Measurements from ENCODE around the gene ADORA1. TPM values are rescaled to one million over a fixed set of nuclear protein-coding genes. Genes with fewer than 3 reads are reported as not detected.
A peak's percentile ranks its signal among the peaks of the same experiment; 100 is the strongest.

ADORA1 gene
- total and polyA plus RNA-seq, 2 donors (not counting 1 experiment from before 2014, with no cell fraction given): not detected

- Histone ChIP-seq H3K9me3 (ENCODE audit: control extremely low read depth in 1 of 3, control insufficient read depth in 2 of 3, insufficient read depth in 1 of 3, low read length in 2 of 3) (peaks cover 0 to 10% (median 0%) of the 10 kb centered on the region in 3 donors), H3K4me2 (replicated peaks; ENCODE audit: low read depth, low read length, poor library complexity, severe bottlenecking) (no peak overlapping the region), H3K27ac (ENCODE audit: low read length in 2 of 2) (no peak overlapping the region), H2AFZ (ENCODE audit: insufficient read depth, low read depth, low read length, poor library complexity, severe bottlenecking) (no peak overlapping the region), H3K36me3 (replicated peaks in 1 of 2; ENCODE audit: control extremely low read depth in 1 of 2, control insufficient read depth in 1 of 2, extremely low read depth in 1 of 2, insufficient read depth in 2 of 2, low read length in 1 of 2) (no peaks in the 10 kb centered on the region), H3K4me1 (ENCODE audit: control insufficient read depth in 2 of 2, insufficient read depth in 2 of 2, low read length in 2 of 2) (no peaks in the 10 kb centered on the region), H3K9ac (ENCODE audit: low read length) (no peak overlapping the region), H3K27me3 (replicated peaks in 1 of 4; ENCODE audit: control extremely low read depth in 1 of 4, control insufficient read depth in 3 of 4, insufficient read depth in 4 of 4, low read length in 3 of 4) (no peaks in the 10 kb centered on the region), H4K20me1 (ENCODE audit: control insufficient read depth, insufficient read depth, low read length, poor library complexity, severe bottlenecking) (no peaks in the 10 kb centered on the region), H3K4me3 (ENCODE audit: control extremely low read depth in 1 of 5, extremely low read depth in 1 of 5, insufficient read depth in 1 of 5, low read depth in 2 of 5, low read length in 4 of 5) (no peak overlapping the region), H3K79me2 (ENCODE audit: control insufficient read depth, insufficient read depth, low read length) (no peaks in the 10 kb centered on the region)
- ChIA-PET CTCF (interaction anchor here (1.1 kb wide), 1 partner anchor 11 kb away, joined by 3 read pairs; no protein-coding TSS in a partner anchor), POLR2A (no interaction called here)
- WGBS (ENCODE audit: insufficient coverage): 90% methylated on average over 4 of the region's 5 CpGs
- Mint-ChIP-seq H3K9me3 (ENCODE audit: insufficient read depth) (peaks cover 3% of the 10 kb centered on the region), H3K27me3 (peaks cover 8% of the 10 kb centered on the region), H3K4me1 (no peaks in the 10 kb centered on the region), H3K4me3 (no peak overlapping the region), H3K27ac (no peak overlapping the region)
- DNase-seq (no peak), ATAC-seq (ENCODE audit: low read depth) (no peak)
- TF ChIP-seq CTCF (IDR thresholded peaks at IDR 0.05) (no peak), EZH2 (IDR thresholded peaks at IDR 0.05; ENCODE audit: borderline replicate concordance, insufficient read depth, low read depth, low read length, poor library complexity, severe bottlenecking) (no peak)
- intact Hi-C loops (cut with micrococcal nuclease): no loop called here
Observed at GRCh38 chr1:203147376-203147775, 19.9 kb downstream of the ADORA1 start.

- WGBS (ENCODE audit: insufficient coverage): 88% methylated on average over 5 of the region's 5 CpGs
- DNase-seq (no peak), ATAC-seq (ENCODE audit: low read depth) (no peak)
- Mint-ChIP-seq H3K9me3 (ENCODE audit: insufficient read depth) (peaks cover 3% of the 10 kb centered on the region), H3K4me1 (no peaks in the 10 kb centered on the region), H3K27me3 (peaks cover 8% of the 10 kb centered on the region), H3K27ac (no peak overlapping the region), H3K4me3 (no peak overlapping the region)
- no peaks in the 10 kb centered on the region for H3K4me1 ChIP-seq (ENCODE audit: control insufficient read depth in 2 of 2, insufficient read depth in 2 of 2, low read length in 2 of 2)
- no peaks in the 10 kb centered on the region for H3K36me3 ChIP-seq (replicated peaks in 1 of 2; ENCODE audit: control extremely low read depth in 1 of 2, control insufficient read depth in 1 of 2, extremely low read depth in 1 of 2, insufficient read depth in 2 of 2, low read length in 1 of 2)
- TF ChIP-seq CTCF (IDR thresholded peaks at IDR 0.05) (peak; percentile 15), EZH2 (IDR thresholded peaks at IDR 0.05; ENCODE audit: borderline replicate concordance, insufficient read depth, low read depth, low read length, poor library complexity, severe bottlenecking) (no peak)
- H4K20me1 ChIP-seq (ENCODE audit: control insufficient read depth, insufficient read depth, low read length, poor library complexity, severe bottlenecking): no peaks in the 10 kb centered on the region
- H3K27ac ChIP-seq (ENCODE audit: low read length in 2 of 2): no peak overlapping the region
- no peak overlapping the region for H2AFZ ChIP-seq (ENCODE audit: insufficient read depth, low read depth, low read length, poor library complexity, severe bottlenecking)
- no peaks in the 10 kb centered on the region for H3K27me3 ChIP-seq (replicated peaks in 1 of 4; ENCODE audit: control extremely low read depth in 1 of 4, control insufficient read depth in 3 of 4, insufficient read depth in 4 of 4, low read length in 3 of 4)
- no peaks in the 10 kb centered on the region for H3K79me2 ChIP-seq (ENCODE audit: control insufficient read depth, insufficient read depth, low read length)
- intact Hi-C loops (cut with micrococcal nuclease): no loop called here
- ChIA-PET CTCF (interaction anchor here (0.6 to 1.1 kb wide), 3 partner anchors 11 to 17 kb away, joined by 3 to 4 read pairs (median 3); no protein-coding TSS in a partner anchor), POLR2A (no interaction called here)
- no peak overlapping the region for H3K9ac ChIP-seq (ENCODE audit: low read length)
- no peak overlapping the region for H3K4me2 ChIP-seq (replicated peaks; ENCODE audit: low read depth, low read length, poor library complexity, severe bottlenecking)
- no peak overlapping the region for H3K4me3 ChIP-seq (ENCODE audit: control extremely low read depth in 1 of 5, extremely low read depth in 1 of 5, insufficient read depth in 1 of 5, low read depth in 2 of 5, low read length in 4 of 5)
- peaks cover 0 to 3% (median 0%) of the 10 kb centered on the region in 3 donors for H3K9me3 ChIP-seq (ENCODE audit: control extremely low read depth in 1 of 3, control insufficient read depth in 2 of 3, insufficient read depth in 1 of 3, low read length in 2 of 3)
Observed at GRCh38 chr1:203148127-203148526, 20.6 kb downstream of the ADORA1 start.

Measured in B cell (primary cell).